ENCODE data around the gene ATCAY. TPM values are rescaled to one million over a fixed set of nuclear protein-coding genes. Genes with fewer than 3 reads are reported as not detected.

Gene ATCAY
- total and polyA plus RNA-seq, 5 donors from 2014 or later, result not detected

- Mint-ChIP-seq H3K4me3 (no peak overlapping the region), H3K27me3 (no peaks in the 10 kb centered on the region), H3K27ac (no peak overlapping the region), H3K36me3 (peaks cover 5% of the 10 kb centered on the region), H3K9me3 (peaks cover 0 to 4% (median 2%) of the 10 kb centered on the region in 7 donors), H3K4me1 (no peaks in the 10 kb centered on the region)
- no peaks in the 10 kb centered on the region for H3K27me3 ChIP-seq (ENCODE audit: control insufficient read depth, insufficient read depth, low read length)
- no peaks in the 10 kb centered on the region for H3K36me3 ChIP-seq (ENCODE audit: control insufficient read depth, insufficient read depth, low read length)
- ATAC-seq (ENCODE audit: low read depth in 2 of 2), result no peak
- no peak overlapping the region for H3K4me3 ChIP-seq (ENCODE audit: low read depth, low read length)
- peaks cover 0 to 8% of the 10 kb centered on the region in 2 experiments for H3K9me3 ChIP-seq (ENCODE audit: control insufficient read depth in 2 of 2, low read length in 2 of 2)
- DNase-seq, result no peak
- H3K4me1 ChIP-seq (ENCODE audit: control insufficient read depth, insufficient read depth, low read length, poor library complexity, severe bottlenecking), result no peaks in the 10 kb centered on the region
- no peak overlapping the region for H3K27ac ChIP-seq (ENCODE audit: insufficient read depth, low read length, poor library complexity, severe bottlenecking)
Observed at GRCh38 chr19:3849787-3850186, 30.7 kb upstream of the ATCAY start.

- ATAC-seq (ENCODE audit: low read depth in 2 of 2) (no peak), DNase-seq (no peak)
- H3K27me3 Mint-ChIP-seq, result no peaks in the 10 kb centered on the region
- no peak overlapping the region for H3K27ac ChIP-seq (ENCODE audit: insufficient read depth, low read length, poor library complexity, severe bottlenecking)
- H3K9me3 Mint-ChIP-seq, result peaks cover 0 to 4% (median 2%) of the 10 kb centered on the region in 7 donors
- no peak overlapping the region for H3K27ac Mint-ChIP-seq
- no peaks in the 10 kb centered on the region for H3K27me3 ChIP-seq (ENCODE audit: control insufficient read depth, insufficient read depth, low read length)
- H3K36me3 Mint-ChIP-seq, result peaks cover 5% of the 10 kb centered on the region
- no peaks in the 10 kb centered on the region for H3K36me3 ChIP-seq (ENCODE audit: control insufficient read depth, insufficient read depth, low read length)
- no peak overlapping the region for H3K4me3 ChIP-seq (ENCODE audit: low read depth, low read length)
- H3K4me1 Mint-ChIP-seq, result no peaks in the 10 kb centered on the region
- no peaks in the 10 kb centered on the region for H3K4me1 ChIP-seq (ENCODE audit: control insufficient read depth, insufficient read depth, low read length, poor library complexity, severe bottlenecking)
- peaks cover 0 to 8% of the 10 kb centered on the region in 2 experiments for H3K9me3 ChIP-seq (ENCODE audit: control insufficient read depth in 2 of 2, low read length in 2 of 2)
- H3K4me3 Mint-ChIP-seq, result no peak overlapping the region
Observed at GRCh38 chr19:3850320-3850972, 30.0 kb upstream of the ATCAY start.

GRCh38 chr19:3851254-3852176, 29.0 kb upstream of the ATCAY start:
- H3K27me3 Mint-ChIP-seq, result no peaks in the 10 kb centered on the region
- H3K27me3 ChIP-seq (ENCODE audit: control insufficient read depth, insufficient read depth, low read length), result no peaks in the 10 kb centered on the region
- no peak overlapping the region for H3K4me3 ChIP-seq (ENCODE audit: low read depth, low read length)
- H3K4me1 ChIP-seq (ENCODE audit: control insufficient read depth, insufficient read depth, low read length, poor library complexity, severe bottlenecking), result no peaks in the 10 kb centered on the region
- H3K36me3 ChIP-seq (ENCODE audit: control insufficient read depth, insufficient read depth, low read length), result no peaks in the 10 kb centered on the region
- peaks cover 0 to 8% of the 10 kb centered on the region in 2 experiments for H3K9me3 ChIP-seq (ENCODE audit: control insufficient read depth in 2 of 2, low read length in 2 of 2)
- H3K27ac ChIP-seq (ENCODE audit: insufficient read depth, low read length, poor library complexity, severe bottlenecking), result no peak overlapping the region
- no peak overlapping the region for H3K4me3 Mint-ChIP-seq
- no peaks in the 10 kb centered on the region for H3K4me1 Mint-ChIP-seq
- no peak for ATAC-seq (ENCODE audit: low read depth in 2 of 2)
- no peak for DNase-seq
- H3K27ac Mint-ChIP-seq, result no peak overlapping the region
- peaks cover 0 to 4% (median 2%) of the 10 kb centered on the region in 7 donors for H3K9me3 Mint-ChIP-seq
- peaks cover 5% of the 10 kb centered on the region for H3K36me3 Mint-ChIP-seq

GRCh38 chr19:3852177-3852511, 28.3 kb upstream of the ATCAY start:
- Histone ChIP-seq H3K4me1 (ENCODE audit: control insufficient read depth, insufficient read depth, low read length, poor library complexity, severe bottlenecking) (no peaks in the 10 kb centered on the region), H3K27me3 (ENCODE audit: control insufficient read depth, insufficient read depth, low read length) (no peaks in the 10 kb centered on the region), H3K9me3 (ENCODE audit: control insufficient read depth in 2 of 2, low read length in 2 of 2) (peaks cover 0 to 8% of the 10 kb centered on the region in 2 experiments), H3K4me3 (ENCODE audit: low read depth, low read length) (no peak overlapping the region), H3K27ac (ENCODE audit: insufficient read depth, low read length, poor library complexity, severe bottlenecking) (no peak overlapping the region), H3K36me3 (ENCODE audit: control insufficient read depth, insufficient read depth, low read length) (no peaks in the 10 kb centered on the region)
- H3K4me1 Mint-ChIP-seq, result no peaks in the 10 kb centered on the region
- H3K9me3 Mint-ChIP-seq, result peaks cover 0 to 3% (median 2%) of the 10 kb centered on the region in 7 donors
- ATAC-seq (ENCODE audit: low read depth in 2 of 2), result no peak
- no peak for DNase-seq
- H3K36me3 Mint-ChIP-seq, result peaks cover 5% of the 10 kb centered on the region
- no peaks in the 10 kb centered on the region for H3K27me3 Mint-ChIP-seq
- H3K4me3 Mint-ChIP-seq, result peak overlapping the region in 1 of 4 donors; percentile 21
- no peak overlapping the region for H3K27ac Mint-ChIP-seq

GRCh38 chr19:3852614-3853254, 27.8 kb upstream of the ATCAY start:
- ATAC-seq (ENCODE audit: low read depth in 2 of 2) (no peak), DNase-seq (peak in 1 of 3 donors; percentile 19)
- no peaks in the 10 kb centered on the region for H3K4me1 ChIP-seq (ENCODE audit: control insufficient read depth, insufficient read depth, low read length, poor library complexity, severe bottlenecking)
- H3K9me3 ChIP-seq (ENCODE audit: control insufficient read depth in 2 of 2, low read length in 2 of 2), result peaks cover 0 to 8% of the 10 kb centered on the region in 2 experiments
- H3K27me3 ChIP-seq (ENCODE audit: control insufficient read depth, insufficient read depth, low read length), result no peaks in the 10 kb centered on the region
- H3K27ac ChIP-seq (ENCODE audit: insufficient read depth, low read length, poor library complexity, severe bottlenecking), result no peak overlapping the region
- Mint-ChIP-seq H3K9me3 (peaks cover 0 to 3% (median 2%) of the 10 kb centered on the region in 7 donors), H3K4me1 (no peaks in the 10 kb centered on the region), H3K27ac (no peak overlapping the region), H3K36me3 (peaks cover 5% of the 10 kb centered on the region), H3K27me3 (no peaks in the 10 kb centered on the region), H3K4me3 (no peak overlapping the region)
- no peaks in the 10 kb centered on the region for H3K36me3 ChIP-seq (ENCODE audit: control insufficient read depth, insufficient read depth, low read length)
- no peak overlapping the region for H3K4me3 ChIP-seq (ENCODE audit: low read depth, low read length)

GRCh38 chr19:3855320-3855719, 25.2 kb upstream of the ATCAY start:
- no peak overlapping the region for H3K4me3 Mint-ChIP-seq
- Histone ChIP-seq H3K27me3 (ENCODE audit: control insufficient read depth, insufficient read depth, low read length) (no peaks in the 10 kb centered on the region), H3K4me3 (ENCODE audit: low read depth, low read length) (no peak overlapping the region), H3K27ac (ENCODE audit: insufficient read depth, low read length, poor library complexity, severe bottlenecking) (no peak overlapping the region), H3K4me1 (ENCODE audit: control insufficient read depth, insufficient read depth, low read length, poor library complexity, severe bottlenecking) (no peaks in the 10 kb centered on the region), H3K9me3 (ENCODE audit: control insufficient read depth in 2 of 2, low read length in 2 of 2) (peaks cover 0 to 8% of the 10 kb centered on the region in 2 experiments), H3K36me3 (ENCODE audit: control insufficient read depth, insufficient read depth, low read length) (no peaks in the 10 kb centered on the region)
- ATAC-seq (ENCODE audit: low read depth in 2 of 2) (no peak), DNase-seq (no peak)
- peaks cover 0 to 3% (median 2%) of the 10 kb centered on the region in 7 donors for H3K9me3 Mint-ChIP-seq
- no peaks in the 10 kb centered on the region for H3K27me3 Mint-ChIP-seq
- no peak overlapping the region for H3K27ac Mint-ChIP-seq
- peaks cover 5% of the 10 kb centered on the region for H3K36me3 Mint-ChIP-seq
- H3K4me1 Mint-ChIP-seq, result no peaks in the 10 kb centered on the region

- Histone ChIP-seq H3K4me3 (ENCODE audit: low read depth, low read length) (no peak overlapping the region), H3K36me3 (ENCODE audit: control insufficient read depth, insufficient read depth, low read length) (no peaks in the 10 kb centered on the region), H3K4me1 (ENCODE audit: control insufficient read depth, insufficient read depth, low read length, poor library complexity, severe bottlenecking) (no peaks in the 10 kb centered on the region), H3K9me3 (ENCODE audit: control insufficient read depth in 2 of 2, low read length in 2 of 2) (no peaks in the 10 kb centered on the region), H3K27me3 (ENCODE audit: control insufficient read depth, insufficient read depth, low read length) (no peaks in the 10 kb centered on the region), H3K27ac (ENCODE audit: insufficient read depth, low read length, poor library complexity, severe bottlenecking) (no peak overlapping the region)
- DNase-seq (no peak), ATAC-seq (ENCODE audit: low read depth in 2 of 2) (no peak)
- peaks cover 5% of the 10 kb centered on the region for H3K27me3 Mint-ChIP-seq
- no peaks in the 10 kb centered on the region for H3K9me3 Mint-ChIP-seq
- H3K4me1 Mint-ChIP-seq, result no peaks in the 10 kb centered on the region
- no peak overlapping the region for H3K27ac Mint-ChIP-seq
- no peak overlapping the region for H3K4me3 Mint-ChIP-seq
- H3K36me3 Mint-ChIP-seq, result no peaks in the 10 kb centered on the region
Observed at GRCh38 chr19:3857449-3858003, 23.0 kb upstream of the ATCAY start.

Measured in CD4-positive, CD25-positive, alpha-beta regulatory T cell (primary cell).